Stimulated activated naive CD8-positive, alpha-beta T cell treated with anti-CD3 and anti-CD28 coated beads, Interleukin-15, Interleukin-2, amounts not matched to agents 100 ng/mL and 50 ng/mL, for 24 hours (primary cell): ENCODE measurements around the gene CLMN.

ENCODE experiments used
- H3K27ac Mint-ChIP-seq: one replicate; pipeline ENCODE4 v1.8.0; 2021; ENCODE audit warnings: mild to moderate bottlenecking, mixed read lengths
- H3K27me3 Mint-ChIP-seq: one replicate; pipeline ENCODE4 v1.8.0; 2021; ENCODE audit warnings: mixed read lengths
- H3K36me3 Mint-ChIP-seq: one replicate; pipeline ENCODE4 v1.8.0; 2021; ENCODE audit warnings: low read depth, mixed read lengths
- H3K4me1 Mint-ChIP-seq: one replicate; pipeline ENCODE4 v1.8.0; 2021; ENCODE audit warnings: low read depth, mixed read lengths
- H3K4me3 Mint-ChIP-seq: one replicate; pipeline ENCODE4 v1.8.0; 2021; ENCODE audit warnings: mild to moderate bottlenecking, mixed read lengths
- H3K9me3 Mint-ChIP-seq: one replicate; pipeline ENCODE4 v1.8.0; 2021; ENCODE audit warnings: mixed read lengths

CLMN gene

GRCh38 chr14:95319312-95320077 is at the start of gene CLMN:
Gene CLMN, minus strand, starts transcription at chr14:95319908. Its CDS starts 116 bp downstream, at chr14:95319792.
- no peak within 1 kb of the TSS for H3K27ac Mint-ChIP-seq
- peak within 1 kb of the TSS; percentile 68 for H3K4me3 Mint-ChIP-seq
- H3K36me3 Mint-ChIP-seq = no peaks in the 10 kb centered on the region
- H3K27me3 Mint-ChIP-seq = peaks cover 41% of the 10 kb centered on the region
- H3K4me1 Mint-ChIP-seq = peaks cover 12% of the 10 kb centered on the region
- no peaks in the 10 kb centered on the region for H3K9me3 Mint-ChIP-seq

- Mint-ChIP-seq H3K4me1 (no peaks in the 10 kb centered on the region), H3K4me3 (no peak overlapping the region), H3K27ac (no peak overlapping the region), H3K36me3 (no peaks in the 10 kb centered on the region), H3K27me3 (peaks cover 46% of the 10 kb centered on the region), H3K9me3 (no peaks in the 10 kb centered on the region)
Observed at GRCh38 chr14:95365401-95365800, 45.7 kb upstream of the CLMN start.

DNA sequence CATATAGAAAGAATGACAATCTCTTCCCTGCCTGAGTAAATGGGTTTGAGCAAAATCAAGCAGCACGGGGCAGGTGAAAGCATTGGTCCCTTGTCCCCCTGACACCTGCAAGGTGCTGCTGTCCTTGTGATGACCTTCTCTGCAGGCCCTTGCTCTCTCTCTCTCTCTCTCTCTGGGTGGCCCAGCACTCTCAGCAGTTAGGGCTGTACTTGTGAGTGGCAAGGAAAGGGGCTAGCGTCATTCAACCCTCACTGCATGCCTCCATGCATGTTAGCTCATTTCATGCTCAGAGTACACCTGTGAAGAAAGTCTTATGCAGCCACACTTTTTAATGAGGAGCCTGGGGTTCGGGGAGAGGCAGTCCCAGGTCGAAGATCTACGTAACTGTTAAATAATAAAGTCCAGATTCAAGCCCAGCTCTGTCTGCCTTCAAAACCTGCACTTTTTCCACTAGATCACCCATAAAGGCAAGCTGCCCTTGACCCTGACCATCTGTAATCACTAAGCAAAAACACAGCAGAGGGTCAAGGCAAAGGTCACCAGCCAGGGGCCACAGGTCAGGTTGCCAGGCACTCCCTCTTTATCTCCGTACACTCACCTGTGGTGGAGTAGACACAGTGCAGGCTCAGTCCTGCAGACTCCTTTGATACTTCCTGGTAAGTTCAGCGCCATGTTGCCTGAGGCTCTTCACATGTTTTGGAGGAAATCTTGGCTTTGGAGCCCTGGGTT is 44.9 kb upstream of the CLMN start:
- Mint-ChIP-seq H3K36me3 (no peaks in the 10 kb centered on the region), H3K27me3 (peaks cover 46% of the 10 kb centered on the region), H3K4me3 (no peak overlapping the region), H3K27ac (no peak overlapping the region), H3K4me1 (no peaks in the 10 kb centered on the region), H3K9me3 (no peaks in the 10 kb centered on the region)

GRCh38 chr14:95363468-95363954 is 43.8 kb upstream of the CLMN start:
- H3K27me3 Mint-ChIP-seq = peaks cover 46% of the 10 kb centered on the region
- H3K4me3 Mint-ChIP-seq = no peak overlapping the region
- H3K4me1 Mint-ChIP-seq = no peaks in the 10 kb centered on the region

DNA sequence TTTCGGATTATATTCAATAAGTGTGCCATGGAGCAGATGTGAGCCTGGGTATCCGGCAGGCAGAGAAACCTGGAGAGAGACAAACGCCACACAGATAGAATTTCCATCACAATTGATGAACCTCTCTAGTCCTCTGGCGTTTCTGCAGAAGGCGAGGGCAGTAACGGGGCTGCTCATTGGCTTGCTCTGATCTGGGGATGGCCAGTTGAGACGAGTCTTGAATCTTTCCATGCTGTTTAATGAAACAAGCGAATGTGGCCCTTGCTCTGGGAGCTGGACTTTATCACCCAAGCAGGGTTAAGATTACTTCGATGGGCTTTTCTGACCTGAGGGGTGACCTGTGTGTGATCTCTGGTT is 42.4 kb upstream of the CLMN start:
- H3K9me3 Mint-ChIP-seq = no peaks in the 10 kb centered on the region
- no peaks in the 10 kb centered on the region for H3K36me3 Mint-ChIP-seq
- H3K4me3 Mint-ChIP-seq = no peak overlapping the region
- no peaks in the 10 kb centered on the region for H3K4me1 Mint-ChIP-seq
- no peak overlapping the region for H3K27ac Mint-ChIP-seq
- H3K27me3 Mint-ChIP-seq = peaks cover 46% of the 10 kb centered on the region

More at GRCh38 chr14:95363468-95363954, 43.8 kb upstream of the CLMN start:
- no peak overlapping the region for H3K27ac Mint-ChIP-seq
- H3K9me3 Mint-ChIP-seq = no peaks in the 10 kb centered on the region
- no peaks in the 10 kb centered on the region for H3K36me3 Mint-ChIP-seq

DNA sequence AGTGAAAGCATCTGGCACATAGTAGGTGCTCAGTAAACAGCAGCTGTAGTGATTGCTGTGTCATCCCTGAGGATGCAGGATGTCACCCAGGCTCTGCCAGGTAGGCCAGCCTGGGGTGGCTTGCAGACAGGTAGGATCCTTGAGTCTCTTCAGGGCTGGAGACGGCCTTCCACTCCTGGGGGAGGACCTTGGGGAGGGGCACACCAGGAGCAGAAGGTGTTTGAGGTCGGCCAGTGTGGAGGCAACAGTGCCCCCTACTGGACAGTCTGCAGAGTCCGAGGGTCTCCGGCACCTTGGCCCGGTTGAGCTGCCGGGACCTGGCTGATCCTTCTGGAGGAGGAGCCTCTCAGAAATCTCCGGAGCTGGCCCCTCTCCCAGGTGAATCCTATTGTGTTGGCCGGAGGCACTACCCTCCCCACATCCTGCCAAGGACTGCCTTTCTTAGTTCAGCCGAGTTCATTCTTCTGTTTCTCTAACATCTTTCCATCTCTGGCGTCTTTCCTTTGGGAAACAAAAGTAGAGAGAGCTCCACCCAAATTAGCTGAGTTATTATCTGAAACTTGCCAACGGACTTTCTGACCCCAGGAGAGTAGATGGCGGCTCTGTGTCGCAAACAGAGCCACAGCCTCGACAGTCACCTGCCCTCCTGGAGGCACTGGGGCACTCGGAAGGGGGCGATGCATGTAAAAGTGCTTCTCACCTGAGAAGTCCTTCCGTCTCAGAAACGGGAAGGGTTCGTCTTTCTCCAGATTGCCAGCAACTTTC is 41.8 kb upstream of the CLMN start:
- Mint-ChIP-seq H3K27ac (no peak overlapping the region), H3K4me1 (no peaks in the 10 kb centered on the region), H3K9me3 (no peaks in the 10 kb centered on the region), H3K4me3 (no peak overlapping the region), H3K27me3 (peaks cover 46% of the 10 kb centered on the region), H3K36me3 (no peaks in the 10 kb centered on the region)

GRCh38 chr14:95360828-95361227 is 41.1 kb upstream of the CLMN start:
- Mint-ChIP-seq H3K27me3 (peaks cover 44% of the 10 kb centered on the region), H3K36me3 (no peaks in the 10 kb centered on the region), H3K9me3 (no peaks in the 10 kb centered on the region), H3K27ac (no peak overlapping the region), H3K4me3 (no peak overlapping the region), H3K4me1 (no peaks in the 10 kb centered on the region)

DNA sequence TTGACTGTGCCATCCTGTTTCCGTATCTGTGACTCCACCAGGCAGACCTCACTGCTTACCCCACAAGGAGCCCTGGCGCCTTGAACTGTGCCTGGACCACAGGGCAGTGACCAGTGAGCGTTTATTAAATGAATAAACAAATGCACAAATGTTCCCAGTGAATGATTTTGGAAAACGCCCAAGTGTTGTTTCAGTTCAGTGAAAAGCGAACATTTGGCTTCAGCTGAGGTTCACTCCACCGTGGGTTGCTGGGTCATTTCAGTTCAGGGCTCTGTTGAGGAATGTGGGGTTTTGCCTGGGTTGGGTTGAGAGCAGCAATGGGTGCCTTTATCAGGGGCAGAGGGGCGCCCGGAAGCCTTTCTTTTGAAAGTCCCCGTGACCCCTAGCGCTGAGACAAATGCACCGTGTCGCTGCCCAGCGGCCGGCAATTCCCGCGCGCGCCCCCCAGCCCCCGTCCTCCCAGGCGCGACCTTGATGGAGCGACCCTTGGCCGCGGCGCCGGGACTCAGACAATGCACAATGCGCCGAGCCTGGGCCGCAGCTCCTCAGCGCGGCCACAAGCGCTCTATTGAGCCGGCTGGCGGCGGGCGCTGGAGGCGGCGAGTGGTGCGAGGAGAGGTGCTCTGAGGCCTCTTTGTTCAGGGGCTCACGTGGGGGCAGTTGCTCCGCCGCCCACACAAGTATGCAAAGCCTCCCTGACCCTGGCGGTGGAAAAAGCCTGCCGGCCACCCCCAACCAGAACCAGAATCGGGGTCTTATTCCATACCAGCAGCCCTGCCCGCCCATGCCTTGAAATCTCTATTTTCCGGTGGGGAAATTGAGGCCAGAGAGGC is 40.5 kb upstream of the CLMN start:
- Mint-ChIP-seq H3K4me1 (no peaks in the 10 kb centered on the region), H3K27me3 (peaks cover 41% of the 10 kb centered on the region), H3K4me3 (no peak overlapping the region), H3K27ac (no peak overlapping the region), H3K9me3 (no peaks in the 10 kb centered on the region), H3K36me3 (no peaks in the 10 kb centered on the region)

GRCh38 chr14:95356245-95356869 is 36.6 kb upstream of the CLMN start:
- Mint-ChIP-seq H3K36me3 (no peaks in the 10 kb centered on the region), H3K4me1 (no peaks in the 10 kb centered on the region), H3K9me3 (no peaks in the 10 kb centered on the region), H3K4me3 (no peak overlapping the region), H3K27me3 (peaks cover 15% of the 10 kb centered on the region), H3K27ac (no peak overlapping the region)

DNA sequence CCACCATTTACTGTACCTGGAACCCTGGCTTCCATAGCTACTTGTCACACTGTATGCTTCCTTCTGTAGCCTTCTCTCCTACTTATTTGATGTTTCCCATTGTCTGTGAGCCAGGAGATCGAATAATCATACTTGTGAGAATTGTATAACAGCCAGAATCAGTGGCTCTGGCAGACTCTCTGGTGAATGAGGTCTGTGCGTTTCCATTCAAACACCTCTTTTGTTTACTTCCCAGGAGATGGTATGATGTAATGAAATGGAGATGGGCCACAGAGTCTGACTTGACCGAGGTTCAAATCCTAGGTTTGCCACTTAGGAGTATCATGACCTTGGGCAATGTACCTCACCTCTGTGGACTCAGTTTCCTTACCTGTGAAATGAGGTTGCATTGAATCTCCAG is 35.7 kb upstream of the CLMN start:
- H3K36me3 Mint-ChIP-seq = no peaks in the 10 kb centered on the region
- H3K9me3 Mint-ChIP-seq = no peaks in the 10 kb centered on the region
- peaks cover 13% of the 10 kb centered on the region for H3K27me3 Mint-ChIP-seq
- no peaks in the 10 kb centered on the region for H3K4me1 Mint-ChIP-seq
- H3K4me3 Mint-ChIP-seq = no peak overlapping the region
- no peak overlapping the region for H3K27ac Mint-ChIP-seq

DNA sequence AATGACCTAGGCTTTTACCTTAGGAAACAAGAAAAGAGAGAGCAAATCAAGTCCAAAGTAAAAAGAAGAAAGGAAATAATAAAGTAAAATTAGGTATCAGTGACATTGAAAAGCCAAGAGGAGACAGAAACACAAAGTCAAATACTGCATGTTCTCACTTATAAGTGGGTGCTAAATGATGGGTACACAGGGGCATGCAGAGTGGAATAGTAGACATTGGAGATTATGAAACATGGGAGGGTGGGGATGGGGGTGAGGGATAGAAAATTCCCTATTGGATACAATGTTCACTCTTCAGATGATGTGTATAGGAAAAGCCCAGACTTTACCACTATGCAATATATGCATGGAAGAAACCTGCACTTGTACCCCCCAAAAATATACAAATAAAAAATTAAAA is 35.1 kb upstream of the CLMN start:
- Mint-ChIP-seq H3K9me3 (no peaks in the 10 kb centered on the region), H3K4me3 (no peak overlapping the region), H3K36me3 (no peaks in the 10 kb centered on the region), H3K4me1 (no peaks in the 10 kb centered on the region), H3K27ac (no peak overlapping the region), H3K27me3 (peaks cover 19% of the 10 kb centered on the region)

DNA sequence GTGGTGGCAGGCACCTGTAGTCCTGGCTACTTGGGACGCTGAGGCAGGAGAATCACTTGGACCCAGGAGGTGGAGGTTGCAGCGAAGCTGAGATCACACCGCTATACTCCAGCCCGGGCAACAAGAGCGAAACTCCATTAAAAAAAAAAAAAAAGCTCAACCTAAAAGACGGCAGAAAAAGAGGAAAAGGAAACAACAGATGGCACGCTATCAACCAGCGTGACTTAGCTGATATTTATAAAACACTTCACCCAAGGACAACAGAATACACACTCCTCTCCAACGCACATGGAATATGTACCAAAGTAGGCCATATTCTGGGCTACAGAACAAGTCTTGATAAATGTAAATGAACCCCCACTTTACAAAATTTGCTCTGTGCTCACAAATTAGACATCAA is 34.0 kb upstream of the CLMN start:
- Mint-ChIP-seq H3K4me3 (no peak overlapping the region), H3K9me3 (no peaks in the 10 kb centered on the region), H3K27ac (no peak overlapping the region), H3K36me3 (no peaks in the 10 kb centered on the region), H3K4me1 (no peaks in the 10 kb centered on the region), H3K27me3 (peaks cover 20% of the 10 kb centered on the region)

GRCh38 chr14:95353007-95353406 is 33.3 kb upstream of the CLMN start:
- Mint-ChIP-seq H3K4me3 (no peak overlapping the region), H3K27me3 (peaks cover 27% of the 10 kb centered on the region), H3K9me3 (no peaks in the 10 kb centered on the region), H3K27ac (no peak overlapping the region), H3K4me1 (no peaks in the 10 kb centered on the region), H3K36me3 (no peaks in the 10 kb centered on the region)

DNA sequence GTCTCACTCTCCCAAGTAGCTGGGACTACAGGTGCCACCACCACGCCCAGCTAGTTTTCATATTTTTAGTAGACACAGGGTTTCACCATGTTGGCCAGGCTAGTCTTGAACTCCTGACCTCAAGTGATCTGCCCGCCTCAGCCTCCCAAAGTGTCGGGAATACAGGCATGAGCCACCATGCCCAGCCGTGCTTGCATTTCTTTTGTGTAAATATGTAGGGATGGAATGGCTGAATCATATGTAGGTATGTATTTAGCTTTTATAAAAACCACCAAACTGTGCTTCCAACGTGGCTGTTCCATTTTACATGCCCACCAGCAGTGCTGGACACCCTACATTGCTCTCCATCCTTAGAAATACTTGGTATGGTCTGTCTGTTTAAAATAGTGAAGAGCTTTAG is 32.8 kb upstream of the CLMN start:
- H3K36me3 Mint-ChIP-seq = no peaks in the 10 kb centered on the region
- no peaks in the 10 kb centered on the region for H3K4me1 Mint-ChIP-seq
- H3K4me3 Mint-ChIP-seq = no peak overlapping the region
- H3K27me3 Mint-ChIP-seq = peaks cover 27% of the 10 kb centered on the region
- H3K27ac Mint-ChIP-seq = no peak overlapping the region
- H3K9me3 Mint-ChIP-seq = no peaks in the 10 kb centered on the region
